ENCODE results near the gene RAB5B.

DNA sequence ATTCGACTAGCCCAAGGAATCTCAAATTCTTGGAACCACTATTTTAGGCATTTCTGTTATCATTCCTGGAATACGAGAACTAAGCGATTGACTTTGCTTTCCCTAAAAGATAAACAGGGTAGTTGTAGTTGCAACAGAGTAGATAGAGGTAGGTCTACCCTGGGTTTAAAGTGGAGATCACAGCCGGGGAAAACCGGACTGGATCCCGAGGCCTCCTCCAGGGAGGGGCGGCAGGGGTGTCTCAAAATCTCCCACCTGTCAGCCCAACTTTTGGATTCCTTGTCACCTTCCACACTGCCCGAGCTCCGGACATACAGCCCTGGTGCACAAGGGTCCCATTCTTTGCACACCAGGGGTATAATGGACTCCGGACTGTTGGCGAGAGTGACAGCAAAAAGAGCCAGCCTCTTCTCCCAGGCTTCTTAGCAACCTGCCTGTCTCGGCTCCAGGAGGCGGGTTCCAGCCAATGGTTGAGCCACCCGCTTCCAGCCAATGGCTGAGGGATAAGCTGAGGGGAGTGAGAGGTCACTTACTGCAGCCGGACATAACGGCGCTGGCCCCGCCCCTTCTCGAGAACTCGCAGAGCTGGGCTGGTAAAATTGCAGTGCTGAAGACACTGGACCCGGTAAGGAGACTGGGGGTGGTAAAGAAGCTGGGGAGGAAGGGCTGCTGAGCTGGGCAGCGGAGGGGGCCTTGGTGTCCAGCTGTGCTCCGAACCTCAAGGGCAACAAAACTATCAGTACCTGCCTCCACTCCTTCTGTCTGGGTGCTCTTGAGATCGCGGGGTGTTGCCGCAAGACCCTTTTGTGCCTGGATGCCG, 23.0 kb downstream of the RAB5B start, which contains the start of gene SUOX:
- TF ChIP-seq CTCF (IDR thresholded peaks at IDR 0.05; ENCODE audit: low read length) = no peak
- TF ChIP-seq EZH2phosphoT487 (IDR thresholded peaks at IDR 0.05; ENCODE audit: low read length) = no peak
- no peak for TF ChIP-seq EZH2 (optimal IDR thresholded peaks at IDR 0.05; ENCODE audit: low read depth, low read length)
